ENCODE data around the gene FHAD1. TPM values are rescaled to one million over a fixed set of nuclear protein-coding genes. Genes with fewer than 3 reads are reported as not detected.

Gene FHAD1
- total RNA-seq, 1 donor from 2014 or later = not detected

GRCh38 chr1:15442759-15443158 lies 195.7 kb downstream of the FHAD1 start:
- Mint-ChIP-seq H3K4me3 (no peak overlapping the region), H3K36me3 (ENCODE audit: low read depth) (no peaks in the 10 kb centered on the region), H3K27ac (no peak overlapping the region), H3K27me3 (ENCODE audit: insufficient read depth) (peaks cover 3% of the 10 kb centered on the region), H3K9me3 (no peaks in the 10 kb centered on the region), H3K4me1 (ENCODE audit: low read depth) (peaks cover 6% of the 10 kb centered on the region)
- intact Hi-C loops (cut with micrococcal nuclease) = no loop called here
- no peak for DNase-seq (ENCODE audit: low spot score)

DNA sequence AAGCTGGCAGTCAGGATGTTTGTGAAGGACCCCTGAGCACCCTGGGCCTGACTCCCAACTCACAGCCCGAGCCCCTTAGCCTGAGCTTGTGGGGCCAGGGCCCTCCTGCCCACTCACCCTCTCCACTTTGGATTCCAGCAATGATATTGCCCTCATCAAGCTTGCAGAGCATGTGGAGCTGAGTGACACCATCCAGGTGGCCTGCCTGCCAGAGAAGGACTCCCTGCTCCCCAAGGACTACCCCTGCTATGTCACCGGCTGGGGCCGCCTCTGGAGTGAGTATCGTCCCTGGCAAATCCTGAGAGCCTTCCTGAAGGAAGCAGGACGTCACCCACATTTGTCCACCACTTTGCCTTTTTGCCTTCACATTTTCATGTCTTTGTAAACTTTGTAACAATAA lies 196.3 kb downstream of the FHAD1 start:
- Mint-ChIP-seq H3K9me3 (no peaks in the 10 kb centered on the region), H3K4me3 (no peak overlapping the region)

DNA sequence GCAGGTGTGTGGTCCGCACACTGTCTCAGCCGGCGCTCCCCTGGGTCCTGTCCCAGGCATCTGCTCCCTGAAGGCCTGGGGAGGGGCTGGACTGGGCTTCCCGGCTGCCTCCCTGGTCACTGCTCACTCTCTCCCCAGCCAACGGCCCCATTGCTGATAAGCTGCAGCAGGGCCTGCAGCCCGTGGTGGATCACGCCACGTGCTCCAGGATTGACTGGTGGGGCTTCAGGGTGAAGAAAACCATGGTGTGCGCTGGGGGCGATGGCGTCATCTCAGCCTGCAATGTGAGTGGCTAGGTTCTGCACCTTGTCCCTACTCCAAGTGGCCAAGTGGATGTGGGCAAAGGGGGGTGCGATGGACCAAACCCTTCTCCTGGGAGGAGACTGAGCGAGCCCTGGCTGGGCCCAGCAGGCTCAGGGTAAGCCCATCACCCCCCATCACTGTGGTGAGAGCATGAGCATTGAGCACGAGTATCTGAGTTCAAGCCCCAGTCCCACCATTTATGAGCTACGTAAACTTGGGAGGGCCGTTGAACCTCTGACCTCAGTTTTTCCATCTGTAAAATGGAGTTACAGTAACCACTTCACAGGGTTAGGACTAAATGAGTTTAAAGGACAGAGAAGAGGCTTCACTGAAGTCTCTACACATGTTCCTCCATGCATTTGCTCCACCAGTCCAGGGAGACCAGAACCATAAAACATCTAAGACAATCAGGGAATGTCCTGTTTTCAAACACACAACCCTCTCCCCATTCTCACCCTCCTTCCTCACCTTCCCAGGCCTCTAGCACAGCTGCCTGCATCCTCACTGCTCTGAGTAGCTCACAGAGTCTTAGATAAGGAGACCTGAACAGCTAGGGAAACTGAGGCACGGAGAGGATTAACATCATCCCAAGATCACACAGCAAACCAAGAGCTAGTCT lies 197.7 kb downstream of the FHAD1 start:
- intact Hi-C loops (cut with micrococcal nuclease) = no loop called here
- no peak overlapping the region for H3K4me3 Mint-ChIP-seq
- H3K9me3 Mint-ChIP-seq = no peaks in the 10 kb centered on the region
- no peaks in the 10 kb centered on the region for H3K36me3 Mint-ChIP-seq (ENCODE audit: low read depth)
- H3K27ac Mint-ChIP-seq = no peak overlapping the region
- no peak for DNase-seq (ENCODE audit: low spot score)
- peaks cover 3% of the 10 kb centered on the region for H3K27me3 Mint-ChIP-seq (ENCODE audit: insufficient read depth)
- peaks cover 6% of the 10 kb centered on the region for H3K4me1 Mint-ChIP-seq (ENCODE audit: low read depth)

More for the DNA sequence above, 196.3 kb downstream of the FHAD1 start:
- Mint-ChIP-seq H3K4me1 (ENCODE audit: low read depth) (peaks cover 6% of the 10 kb centered on the region), H3K27me3 (ENCODE audit: insufficient read depth) (peaks cover 3% of the 10 kb centered on the region), H3K36me3 (ENCODE audit: low read depth) (no peaks in the 10 kb centered on the region), H3K27ac (no peak overlapping the region)
- no peak for DNase-seq (ENCODE audit: low spot score)
- intact Hi-C loops (cut with micrococcal nuclease) = no loop called here

DNA sequence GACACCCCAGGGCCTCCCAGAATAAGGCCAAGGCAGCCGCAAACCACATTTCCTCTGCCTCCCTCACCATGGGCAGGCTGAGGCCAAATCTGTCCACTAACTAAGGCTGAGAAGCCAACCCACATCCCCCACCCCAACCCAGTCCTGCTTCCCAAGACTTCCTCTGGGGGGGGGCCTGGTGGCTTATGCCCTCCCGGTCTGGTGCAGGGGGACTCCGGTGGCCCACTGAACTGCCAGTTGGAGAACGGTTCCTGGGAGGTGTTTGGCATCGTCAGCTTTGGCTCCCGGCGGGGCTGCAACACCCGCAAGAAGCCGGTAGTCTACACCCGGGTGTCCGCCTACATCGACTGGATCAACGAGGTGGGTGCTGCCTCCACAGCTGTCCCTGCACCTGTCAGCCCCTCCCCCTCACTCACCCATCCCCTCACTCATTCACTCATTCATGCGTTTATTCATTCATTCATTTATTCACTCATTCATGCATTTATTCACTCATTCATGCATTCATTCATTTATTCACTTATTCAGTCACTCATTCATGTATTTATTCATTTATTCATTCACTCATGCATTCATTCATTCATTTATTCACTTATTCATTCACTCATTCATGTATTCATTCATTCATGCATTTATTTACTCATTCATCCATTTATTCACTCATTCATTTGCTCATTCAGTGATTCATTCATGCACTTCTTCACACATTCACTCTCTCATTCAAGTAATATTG lies 198.5 kb downstream of the FHAD1 start:
- Mint-ChIP-seq H3K9me3 (no peaks in the 10 kb centered on the region), H3K27me3 (ENCODE audit: insufficient read depth) (peaks cover 3% of the 10 kb centered on the region)

DNA sequence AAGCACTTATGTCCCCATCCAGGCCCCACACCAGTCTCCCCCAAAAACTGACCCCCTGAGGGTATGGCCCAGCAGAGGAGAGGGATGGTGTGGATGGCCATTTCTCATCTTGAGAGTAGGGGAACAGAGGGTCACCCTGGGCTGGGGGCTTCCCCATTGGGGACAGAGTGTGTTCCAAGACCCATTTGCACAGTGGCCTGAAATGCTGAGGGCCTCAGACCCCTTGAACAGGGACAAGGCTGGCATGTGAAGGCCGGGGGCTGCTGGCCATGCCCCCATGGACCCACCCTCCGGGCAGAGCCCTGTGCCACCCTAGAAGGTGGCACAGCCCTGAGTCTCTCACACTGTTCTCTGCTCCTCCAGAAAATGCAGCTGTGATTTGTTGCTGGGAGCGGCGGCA lies 199.2 kb downstream of the FHAD1 start:
- Mint-ChIP-seq H3K4me1 (ENCODE audit: low read depth) (peaks cover 6% of the 10 kb centered on the region), H3K27ac (no peak overlapping the region), H3K4me3 (no peak overlapping the region), H3K27me3 (ENCODE audit: insufficient read depth) (peaks cover 3% of the 10 kb centered on the region), H3K36me3 (ENCODE audit: low read depth) (no peaks in the 10 kb centered on the region), H3K9me3 (no peaks in the 10 kb centered on the region)
- DNase-seq (ENCODE audit: low spot score) = no peak
- intact Hi-C loops (cut with micrococcal nuclease) = no loop called here

More for the DNA sequence above, 198.5 kb downstream of the FHAD1 start:
- Mint-ChIP-seq H3K4me1 (ENCODE audit: low read depth) (peaks cover 6% of the 10 kb centered on the region), H3K27ac (no peak overlapping the region), H3K36me3 (ENCODE audit: low read depth) (no peaks in the 10 kb centered on the region), H3K4me3 (no peak overlapping the region)
- DNase-seq (ENCODE audit: low spot score) = no peak
- intact Hi-C loops (cut with micrococcal nuclease) = no loop called here

Other genes starting within 250 kb of the FHAD1 start
- 0.21 TPM in 1 of 2 replicates, not detected in the other for gene TMEM51, start 93.5 kb upstream of the FHAD1 start, total RNA-seq
- 100 and 101 TPM in 2 replicates for gene EFHD2, start 162.7 kb downstream of the FHAD1 start, total RNA-seq
- gene CTRC, start 191.2 kb downstream of the FHAD1 start, total RNA-seq = 0.29 and 0.57 TPM in 2 replicates
- gene CELA2A, start 209.5 kb downstream of the FHAD1 start, total RNA-seq = not detected in 2 replicates
- gene CELA2B, start 228.9 kb downstream of the FHAD1 start, total RNA-seq = not detected in 2 replicates

Measured in activated T-helper 1 cell treated with anti-CD3 and anti-CD28 coated beads, Interleukin-12 subunit alpha, Interleukin-12 subunit beta, Interleukin-2, Interleukin-4 antibody, amounts not matched to agents 30 ng/mL and 10 ng/mL and 1 ng/mL, durations not matched to agents 14 hours and 24 hours and 36 hours (primary cell).